Measurements from ENCODE around the gene ARHGEF40.
"Not testable (repeated sequence)": the region's sequence is repeated elsewhere in the genome, so short reads cannot be mapped to it uniquely, and the experiment has no call there.

ARHGEF40 gene

DNA sequence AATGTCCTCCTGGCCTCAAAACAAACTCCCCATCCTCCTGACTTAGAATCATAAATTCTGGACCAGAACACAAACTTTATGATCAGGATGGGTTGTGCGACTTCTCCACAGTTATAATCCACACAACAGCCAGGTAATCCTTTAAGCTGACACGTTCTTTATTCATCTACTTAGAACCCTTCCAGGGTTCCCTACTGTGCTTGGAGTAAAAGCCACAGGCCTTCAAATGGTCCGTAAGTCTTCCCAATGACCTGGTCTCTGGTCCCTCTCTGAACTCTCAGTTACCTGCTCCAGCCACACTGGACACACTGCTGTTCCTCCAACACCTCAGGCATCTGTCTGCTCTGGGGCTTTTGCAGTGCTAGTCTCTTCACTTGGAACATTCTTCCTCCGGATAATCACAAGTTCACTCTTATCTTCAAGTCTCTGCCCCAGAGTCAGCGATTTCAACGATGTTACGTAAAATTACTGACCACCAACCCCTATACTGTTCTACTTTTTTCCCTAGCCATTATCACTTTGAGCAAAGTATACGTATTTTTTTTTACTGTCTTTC, 29.7 kb upstream of the ARHGEF40 start:
- DNase-seq, result no peak

DNA sequence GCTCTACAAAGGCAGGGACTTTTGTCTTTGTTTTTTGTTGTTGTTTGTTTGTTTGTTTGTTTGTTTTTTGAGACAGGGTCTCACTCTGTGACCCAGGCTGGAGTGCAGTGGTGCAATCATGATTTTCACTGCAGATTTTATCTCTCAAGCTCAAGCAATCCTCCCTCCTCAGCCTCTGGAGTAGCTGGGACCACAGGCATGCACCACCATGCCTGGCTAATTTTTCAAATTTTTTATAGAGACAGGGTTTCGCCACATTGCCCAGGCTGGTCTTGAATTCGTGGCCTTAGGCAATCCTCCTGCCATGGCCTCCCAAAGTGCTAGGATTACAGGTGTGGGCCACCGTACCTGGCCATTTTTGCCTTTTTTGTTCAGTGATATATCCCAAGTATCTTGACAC, 29.2 kb upstream of the ARHGEF40 start:
- not testable (repeated sequence) for DNase-seq

DNA sequence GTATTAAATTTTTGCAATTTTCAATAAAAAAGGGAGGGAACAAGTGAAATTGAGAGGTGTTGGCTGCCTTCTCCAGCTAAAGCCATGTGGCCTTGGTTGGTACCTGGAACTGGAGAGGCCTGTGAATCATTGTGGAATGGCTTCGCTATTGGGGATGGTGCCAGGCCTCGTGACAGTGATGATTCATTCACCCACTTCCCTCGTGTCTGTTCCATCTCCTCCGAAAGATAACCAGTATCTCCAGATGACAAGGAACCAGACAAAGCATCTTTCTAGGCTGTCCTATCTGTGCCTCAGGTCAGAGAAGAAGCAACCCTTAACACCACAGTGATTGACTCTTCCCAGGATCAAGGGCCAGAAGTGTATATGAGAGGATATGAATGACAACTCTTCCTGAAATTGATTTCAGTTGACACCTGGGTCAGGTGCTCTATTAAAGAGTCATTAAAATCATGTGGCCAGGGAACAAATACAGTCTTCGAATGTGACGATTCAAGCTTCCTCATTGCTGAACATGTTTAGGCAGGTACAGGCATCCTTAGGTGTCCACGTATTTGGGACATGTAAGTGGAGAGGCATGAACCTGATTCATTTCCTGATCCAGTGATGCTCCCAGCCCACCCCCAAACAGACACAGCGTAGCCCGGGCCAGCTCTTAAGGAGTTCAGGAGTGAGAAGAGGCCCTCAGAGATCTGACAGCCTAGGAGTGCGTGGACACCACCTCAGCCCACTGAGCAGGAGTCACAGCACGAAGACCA, 28.2 kb upstream of the ARHGEF40 start, which contains the start of gene RNASE7:
RNASE7 (plus strand) TSS at position 687 of the 758 bp plus-strand sequence. CDS start 631 bp downstream, outside the sequence.
- no peak for DNase-seq

DNA sequence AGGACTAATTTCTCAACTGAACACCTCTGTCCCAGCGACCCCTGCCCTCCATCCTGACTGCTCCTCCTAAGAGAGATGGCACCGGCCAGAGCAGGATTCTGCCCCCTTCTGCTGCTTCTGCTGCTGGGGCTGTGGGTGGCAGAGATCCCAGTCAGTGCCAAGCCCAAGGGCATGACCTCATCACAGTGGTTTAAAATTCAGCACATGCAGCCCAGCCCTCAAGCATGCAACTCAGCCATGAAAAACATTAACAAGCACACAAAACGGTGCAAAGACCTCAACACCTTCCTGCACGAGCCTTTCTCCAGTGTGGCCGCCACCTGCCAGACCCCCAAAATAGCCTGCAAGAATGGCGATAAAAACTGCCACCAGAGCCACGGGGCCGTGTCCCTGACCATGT, 27.2 kb upstream of the ARHGEF40 start:
- DNase-seq, result no peak

DNA sequence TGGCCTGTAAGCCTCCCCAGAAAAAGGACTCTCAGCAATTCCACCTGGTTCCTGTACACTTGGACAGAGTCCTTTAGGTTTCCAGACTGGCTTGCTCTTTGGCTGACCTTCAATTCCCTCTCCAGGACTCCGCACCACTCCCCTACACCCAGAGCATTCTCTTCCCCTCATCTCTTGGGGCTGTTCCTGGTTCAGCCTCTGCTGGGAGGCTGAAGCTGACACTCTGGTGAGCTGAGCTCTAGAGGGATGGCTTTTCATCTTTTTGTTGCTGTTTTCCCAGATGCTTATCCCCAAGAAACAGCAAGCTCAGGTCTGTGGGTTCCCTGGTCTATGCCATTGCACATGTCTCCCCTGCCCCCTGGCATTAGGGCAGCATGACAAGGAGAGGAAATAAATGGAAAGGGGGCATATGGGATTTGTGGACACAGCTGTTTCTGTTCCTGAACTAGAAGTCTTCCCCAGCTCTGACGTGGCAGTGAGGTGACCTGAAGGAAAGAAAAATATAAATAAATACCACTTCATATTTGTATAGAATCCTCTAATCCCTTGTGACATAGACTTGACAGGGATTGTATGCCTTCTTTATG, 26.6 kb upstream of the ARHGEF40 start:
- no peak for DNase-seq

DNA sequence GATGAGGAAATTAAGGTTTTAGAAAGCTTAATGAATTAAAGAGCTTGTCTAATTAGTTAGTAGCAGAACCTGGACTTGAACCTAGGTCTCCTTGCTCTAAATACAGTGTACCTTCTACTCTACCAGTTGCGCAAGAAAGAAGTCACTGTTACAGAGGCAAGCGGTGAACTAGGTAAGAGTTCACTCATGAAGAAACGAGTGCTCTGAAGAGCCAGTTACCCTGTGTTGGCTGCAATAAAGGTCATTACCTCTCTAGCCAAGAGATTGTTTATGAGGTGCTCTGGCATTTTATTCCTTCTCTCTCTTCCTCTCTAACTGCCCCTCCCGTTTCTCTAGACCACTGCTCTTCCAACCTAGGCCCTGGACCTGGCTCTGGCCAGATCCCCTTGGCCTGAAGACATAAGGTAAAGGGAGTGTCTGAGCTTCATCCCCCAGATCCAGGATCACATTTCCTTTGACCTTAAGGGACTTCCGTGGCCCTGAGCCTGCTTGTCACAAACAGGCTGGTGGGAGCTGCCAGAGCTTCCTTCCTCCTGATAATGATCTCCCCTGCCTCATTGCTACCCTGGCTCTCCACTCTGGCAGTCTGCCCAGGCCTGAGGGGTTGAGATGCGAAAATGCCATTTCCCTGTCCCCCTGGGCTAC, 26.0 kb upstream of the ARHGEF40 start:
- DNase-seq, result no peak

DNA sequence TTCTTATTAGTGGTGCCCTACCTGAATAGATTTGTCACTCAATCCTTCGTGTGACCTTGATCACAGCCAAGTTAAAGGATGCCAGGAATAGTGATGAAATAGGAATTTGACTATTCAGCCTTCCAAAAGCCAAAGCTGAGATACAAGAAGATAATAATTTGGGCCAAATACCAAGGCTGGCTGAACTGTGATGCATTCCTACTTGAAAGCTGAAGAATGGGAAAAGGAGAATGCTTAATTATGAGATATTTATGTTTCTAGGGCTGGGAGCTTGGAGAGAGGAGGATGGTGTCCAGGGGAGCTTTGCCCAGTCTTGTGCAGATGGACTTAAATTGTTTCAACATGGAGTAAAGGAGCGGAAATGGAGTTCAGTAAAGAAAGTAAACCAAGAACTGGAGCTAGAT, 22.7 kb upstream of the ARHGEF40 start:
- DNase-seq, result no peak

DNA sequence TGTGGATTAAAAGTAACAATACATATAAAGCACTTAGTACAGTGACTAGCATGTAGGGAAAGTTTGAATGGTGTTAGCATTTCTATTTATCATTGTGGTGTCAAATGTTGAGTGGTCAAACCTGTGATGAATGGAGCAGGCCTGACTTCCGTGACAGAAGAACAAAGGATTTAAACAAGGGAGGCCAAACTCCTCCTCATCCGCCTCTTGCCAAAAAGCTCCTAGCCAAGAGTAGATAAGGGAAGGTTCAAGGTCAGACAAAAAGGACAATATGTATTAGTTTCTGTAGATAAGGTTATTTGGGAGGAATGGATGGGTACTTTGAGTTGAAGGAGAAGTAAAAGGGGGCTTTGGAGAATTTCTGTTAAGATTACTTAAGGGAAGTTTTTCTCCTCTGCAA, 21.5 kb upstream of the ARHGEF40 start:
- no peak for DNase-seq

DNA sequence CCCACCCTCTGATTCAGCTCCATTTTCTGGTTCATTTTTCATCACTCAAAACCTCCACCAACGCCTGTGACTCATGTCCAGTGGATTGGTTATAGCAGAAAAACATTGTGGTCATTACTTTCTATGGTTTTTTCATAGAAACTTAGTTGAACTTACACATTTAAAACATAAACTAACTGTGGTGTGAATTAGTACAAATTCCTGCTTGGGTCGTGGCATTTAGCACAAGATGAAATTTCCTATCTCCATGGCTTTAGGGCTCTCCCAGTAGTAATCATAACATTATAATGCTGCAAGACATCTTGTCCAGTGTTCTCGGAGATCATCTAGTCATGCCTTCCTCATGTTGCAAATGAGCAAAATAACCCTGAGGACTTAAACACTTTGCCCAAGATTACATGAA, 20.8 kb upstream of the ARHGEF40 start:
- DNase-seq, result no peak

DNA sequence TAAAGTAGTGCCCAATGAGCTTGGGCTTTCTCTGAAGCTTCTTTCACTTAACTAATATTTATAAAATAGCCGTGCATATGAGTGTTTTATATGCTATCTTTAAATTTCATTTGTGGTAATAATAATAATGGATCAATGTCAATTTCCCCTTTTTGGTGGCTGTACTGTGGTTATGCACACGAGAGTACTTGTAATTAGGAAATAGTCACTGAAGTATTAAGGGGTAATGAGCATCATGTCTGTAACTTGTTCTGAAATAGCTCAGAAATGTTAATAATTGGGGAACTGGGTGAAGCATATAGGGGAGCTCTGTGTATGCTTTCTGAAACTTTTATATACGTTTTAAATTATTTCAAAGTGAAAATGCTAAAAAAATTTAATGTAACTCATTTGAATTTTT, 19.5 kb upstream of the ARHGEF40 start:
- DNase-seq, result no peak

DNA sequence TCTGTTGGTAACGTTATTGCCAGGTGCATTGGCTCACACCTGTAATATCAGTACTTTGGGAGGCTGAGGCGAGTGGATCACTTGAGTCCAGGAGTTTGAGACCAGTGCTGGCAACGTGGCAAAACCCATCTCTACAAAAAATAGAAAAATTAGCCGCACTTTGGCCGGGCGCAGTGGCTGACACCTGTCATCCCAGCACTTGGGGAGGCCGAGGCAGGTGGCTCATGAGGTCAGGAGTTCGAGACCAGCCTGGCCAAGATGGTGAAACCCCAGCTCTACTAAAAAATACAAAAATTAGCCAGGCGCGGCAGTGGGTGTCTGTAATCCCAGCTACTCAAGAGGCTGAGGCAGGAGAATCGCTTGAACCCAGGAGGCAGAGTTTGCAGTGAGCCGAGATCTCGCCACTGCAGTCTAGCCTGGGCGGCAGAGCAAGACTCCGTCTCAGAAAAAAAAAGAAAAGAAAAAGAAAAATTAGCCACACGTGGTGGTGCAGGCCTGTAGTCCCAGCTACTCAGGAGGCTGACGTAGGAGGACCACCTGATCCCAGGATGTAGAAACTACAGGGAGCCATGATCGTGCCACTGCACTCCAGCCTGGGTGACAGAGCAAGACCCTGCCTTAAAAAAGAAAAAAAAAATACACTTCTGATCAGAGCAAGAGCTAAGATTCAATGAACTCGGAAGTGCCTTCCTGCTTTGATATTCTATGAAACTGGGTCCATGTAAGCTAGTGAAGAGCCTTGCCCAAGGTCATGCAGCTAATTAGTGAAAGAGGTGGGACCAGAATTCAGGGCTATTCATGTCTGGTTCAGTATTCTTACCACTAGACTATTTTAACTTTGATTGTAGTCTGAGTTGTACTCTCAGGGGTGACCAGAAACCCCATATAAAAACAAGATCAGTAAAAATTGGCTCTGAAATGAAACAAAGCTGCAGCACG, 16.7 kb upstream of the ARHGEF40 start:
- no peak for DNase-seq

DNA sequence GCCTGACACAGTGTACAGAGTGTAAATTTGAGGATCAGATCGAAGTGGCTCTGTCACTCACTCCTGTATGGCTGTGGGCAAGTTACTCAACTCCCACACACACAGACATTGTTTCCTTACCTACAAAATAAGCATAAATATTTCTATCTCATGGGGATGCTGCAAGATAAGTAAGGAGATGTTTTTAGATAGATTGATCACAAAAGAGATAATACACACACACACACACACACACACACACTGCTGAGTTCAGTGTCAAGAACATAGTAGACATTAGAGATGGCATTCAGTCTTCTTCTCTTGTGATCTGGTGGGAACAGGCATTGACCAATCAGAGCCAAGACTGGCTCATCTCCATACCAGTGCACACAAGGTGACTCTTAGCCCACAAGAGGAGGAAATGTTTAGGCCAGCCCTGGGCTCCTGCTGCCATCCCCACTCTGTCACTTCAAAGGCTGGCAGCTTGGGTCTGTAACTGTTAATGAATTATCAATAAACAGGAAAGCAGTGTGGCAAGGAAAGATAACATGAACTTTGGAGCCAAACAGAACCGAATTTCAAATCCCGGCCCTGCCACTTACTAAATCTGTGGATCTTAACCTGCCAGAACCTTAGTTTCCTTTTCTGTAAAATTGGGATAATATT, 15.9 kb upstream of the ARHGEF40 start:
- no peak for DNase-seq

DNA sequence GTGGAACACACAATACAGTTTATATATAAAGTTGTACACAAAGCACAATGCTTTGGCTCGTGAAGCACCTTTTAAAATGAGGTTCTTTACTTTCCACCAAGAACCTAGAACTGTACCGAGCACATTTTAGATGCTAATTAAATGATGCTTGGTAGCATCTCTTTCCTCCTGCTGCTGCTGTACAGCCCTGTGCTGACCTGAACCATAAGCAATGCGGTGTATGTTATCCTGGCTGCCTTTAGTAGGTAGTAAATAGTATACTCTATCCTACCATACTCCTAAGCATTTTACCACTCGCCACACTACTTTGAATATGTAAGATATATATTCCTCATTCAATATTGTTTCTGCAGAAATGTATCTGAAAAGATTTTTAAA, 15.3 kb upstream of the ARHGEF40 start:
- no peak for DNase-seq

DNA sequence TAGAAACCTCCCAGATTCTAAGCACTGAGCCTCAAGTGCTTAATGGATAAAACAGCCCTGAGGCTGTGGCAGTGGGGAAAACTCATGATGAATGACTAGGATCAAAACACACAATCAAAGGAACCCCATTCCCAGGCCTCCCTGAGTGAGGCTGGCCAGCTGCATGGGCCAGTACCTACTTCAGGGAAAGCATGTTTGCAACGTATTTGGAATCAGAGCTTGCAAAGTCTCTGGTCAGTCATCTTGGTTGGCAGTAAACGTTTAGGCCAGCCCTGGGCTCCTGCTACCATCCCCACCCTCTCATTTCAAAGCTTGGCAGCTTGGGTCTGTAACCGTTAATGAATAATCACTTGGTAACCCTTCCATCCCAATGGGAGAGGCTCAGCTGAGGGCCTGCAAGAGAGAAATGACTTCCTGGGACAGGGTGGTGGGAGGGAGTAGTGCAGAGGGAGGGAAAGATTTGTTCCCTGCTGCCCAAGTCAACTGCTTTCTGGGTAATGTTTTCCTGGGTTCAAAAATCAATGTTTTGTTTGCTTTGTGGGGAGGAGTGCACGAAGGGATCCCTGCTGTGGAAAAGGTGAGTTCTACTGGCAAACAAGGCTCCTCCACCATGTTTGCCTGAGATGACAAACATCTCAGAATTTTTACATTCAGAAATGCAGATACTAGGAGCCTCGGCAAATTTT, 14.5 kb upstream of the ARHGEF40 start:
- DNase-seq, result no peak

DNA sequence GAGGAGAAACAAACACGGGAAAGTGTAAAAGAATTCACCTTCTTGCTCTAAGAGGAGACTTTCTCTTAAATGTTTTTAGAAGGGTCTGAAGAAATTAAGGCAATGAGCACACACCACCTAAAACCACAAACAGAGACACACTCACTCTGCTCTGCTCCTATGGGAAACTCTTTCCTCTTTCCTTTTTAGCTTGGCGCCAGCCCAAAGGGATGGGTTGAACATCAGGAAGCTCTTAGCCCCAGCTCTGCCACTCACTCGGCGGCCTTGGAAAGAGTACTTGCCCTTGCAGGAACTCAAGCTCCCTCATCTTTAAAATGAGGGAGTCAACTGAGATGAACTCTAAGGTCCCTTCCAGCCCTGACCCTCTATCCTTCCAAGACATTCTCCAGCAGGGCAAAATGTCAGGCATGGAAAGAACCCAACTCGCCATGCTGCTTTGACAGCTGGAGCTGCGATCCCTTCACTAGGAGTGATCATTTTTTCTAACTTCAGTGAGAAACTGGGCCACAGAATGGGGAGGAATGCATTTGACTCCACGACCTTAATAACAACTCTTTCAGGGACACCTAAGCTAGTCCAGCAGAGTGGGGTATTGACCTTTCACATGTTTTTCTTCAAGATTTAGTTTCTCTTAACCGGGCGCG, 13.5 kb upstream of the ARHGEF40 start:
- DNase-seq, result no peak

DNA sequence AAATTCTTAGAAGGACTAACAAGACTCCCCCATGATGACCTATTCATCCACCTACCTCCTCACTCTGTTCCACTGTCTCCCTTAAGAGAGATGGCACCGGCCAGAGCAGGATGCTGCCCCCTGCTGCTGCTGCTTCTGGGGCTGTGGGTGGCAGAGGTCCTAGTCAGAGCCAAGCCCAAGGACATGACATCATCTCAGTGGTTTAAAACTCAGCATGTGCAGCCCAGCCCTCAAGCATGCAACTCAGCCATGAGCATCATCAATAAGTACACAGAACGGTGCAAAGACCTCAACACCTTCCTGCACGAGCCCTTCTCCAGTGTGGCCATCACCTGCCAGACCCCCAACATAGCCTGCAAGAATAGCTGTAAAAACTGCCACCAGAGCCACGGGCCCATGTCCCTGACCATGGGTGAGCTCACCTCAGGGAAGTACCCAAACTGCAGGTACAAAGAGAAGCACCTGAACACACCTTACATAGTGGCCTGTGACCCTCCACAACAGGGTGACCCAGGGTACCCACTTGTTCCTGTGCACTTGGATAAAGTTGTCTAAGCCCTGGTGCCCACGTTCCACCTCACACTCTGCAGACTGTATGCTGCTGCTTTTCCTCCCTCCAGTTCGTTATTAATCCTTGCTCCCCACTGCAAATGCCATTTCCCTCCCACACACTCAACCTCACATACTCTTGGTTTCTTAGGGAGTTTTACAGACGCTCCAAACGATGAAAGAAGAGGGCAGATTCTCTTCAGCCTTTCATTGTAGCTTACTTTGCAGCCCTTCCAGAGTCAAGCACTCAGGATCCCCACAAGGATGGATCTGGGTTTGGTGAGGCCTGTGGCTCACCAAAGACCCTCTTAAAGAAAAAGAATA, 12.1 kb upstream of the ARHGEF40 start, which contains the start of gene RNASE8:
RNASE8 (plus strand) TSS at position 20 of the 873 bp plus-strand sequence; CDS start at position 91, 71 bp downstream.
- no peak for DNase-seq

DNA sequence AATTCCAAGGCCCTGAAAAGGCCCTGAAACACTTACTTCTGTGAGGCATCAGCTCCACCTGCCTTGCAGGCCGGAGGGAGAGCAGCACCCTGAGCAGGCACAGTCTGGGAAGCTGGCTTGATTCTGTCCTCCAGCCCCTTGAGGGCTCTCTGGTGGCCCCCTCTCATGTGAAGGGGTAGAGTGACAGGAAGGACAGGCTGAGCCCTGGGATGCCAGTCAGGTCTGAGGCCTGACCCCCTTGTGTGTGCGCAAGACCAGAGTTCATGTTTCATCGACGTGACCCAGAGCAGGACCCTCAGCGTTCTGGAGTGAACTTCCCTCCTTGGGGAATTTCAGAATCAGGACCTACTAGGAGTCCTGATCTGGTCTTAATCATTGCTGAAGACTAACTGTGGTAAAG, 11.2 kb upstream of the ARHGEF40 start:
- no peak for DNase-seq

DNA sequence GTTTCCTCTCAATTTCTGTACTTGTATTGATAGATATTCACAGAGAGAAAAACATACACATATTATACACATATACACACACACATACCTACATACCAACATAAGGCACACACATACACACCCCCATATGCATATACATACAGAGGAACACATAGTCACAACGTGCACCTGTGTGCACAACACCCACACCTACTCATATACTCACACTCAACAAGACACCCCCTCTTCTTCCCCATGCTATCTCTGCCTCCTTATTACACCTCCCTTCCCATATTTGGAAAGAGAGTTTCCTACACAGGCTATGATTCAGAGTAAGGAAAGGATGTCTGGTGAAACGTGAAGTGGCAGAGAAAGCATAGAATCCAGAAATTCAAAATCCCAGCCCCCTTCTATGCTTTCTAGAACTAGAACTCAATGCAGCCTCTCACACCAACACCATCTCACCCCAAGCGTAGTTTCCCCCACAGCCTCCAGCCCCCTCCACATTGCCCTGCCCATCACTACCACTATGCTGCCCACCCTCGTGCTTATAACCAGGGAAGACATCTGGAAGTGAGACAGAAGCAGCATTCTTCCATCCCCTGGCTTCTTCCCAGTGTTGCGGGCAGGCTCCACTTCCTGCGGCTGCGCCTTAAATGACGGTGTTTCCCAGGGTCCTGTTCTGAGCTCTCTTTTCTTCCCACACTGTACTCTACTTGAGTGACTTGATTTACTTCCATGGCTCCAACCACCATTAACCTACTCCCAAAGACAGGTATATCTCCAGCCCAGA, 10.1 kb upstream of the ARHGEF40 start:
- DNase-seq, result no peak
